Heart left ventricle (tissue), 16 donors: ENCODE measurements around the gene PGS1. TPM values are rescaled to one million over a fixed set of nuclear protein-coding genes. Genes with fewer than 3 reads are reported as not detected.
A peak's percentile ranks its signal among the peaks of the same experiment; 100 is the strongest.

Experiments used
- ATAC-seq, 4 donors: fragments of 200-7000 bp; cut with Tn5 transposase; one replicate each; pipeline ENCODE4 v1.9.1; 2020 to 2022; ENCODE audit warnings: moderate library complexity in 4 of 4, mild to moderate bottlenecking in 3 of 4, moderate number of reproducible peaks in 1 of 4
- DNase-seq, 5 donors: peaks; one replicate each; pipeline ENCODE4 v3.0.0-alpha.2; 2020
- H3K27ac ChIP-seq, 12 donors: fragments of 200-600 bp; sonication (generic) in 4 of 12; one replicate each; pipeline versions ENCODE4 v1.5.0 to v1.8.0; 2016 to 2022; ENCODE audit warnings: mild to moderate bottlenecking in 2 of 12
- H3K27me3 ChIP-seq, 9 donors: fragments of 200-600 bp; sonication (generic) in 2 of 9; one replicate each; pipeline versions ENCODE4 v1.5.1 to v1.8.0; 2016 to 2022; ENCODE audit warnings: mild to moderate bottlenecking in 3 of 9
- H3K36me3 ChIP-seq, 9 donors: fragments of 200-600 bp; sonication (generic) in 2 of 9; one replicate each; pipeline versions ENCODE4 v1.5.0 to v1.8.0; 2018 to 2022; ENCODE audit warnings: mild to moderate bottlenecking in 2 of 9
- H3K4me1 ChIP-seq, 12 donors: fragments of 200-600 bp; sonication (generic) in 4 of 12; one replicate each; pipeline versions ENCODE4 v1.5.0 to v1.8.0; 2016 to 2022; ENCODE audit warnings: mild to moderate bottlenecking in 3 of 12
- H3K4me3 ChIP-seq, 12 donors: fragments of 200-600 bp; sonication (generic) in 4 of 12; one replicate each; pipeline versions ENCODE4 v1.5.0 to v1.8.0; 2017 to 2022; ENCODE audit warnings: mild to moderate bottlenecking in 9 of 12, moderate library complexity in 4 of 12
- H3K9me3 ChIP-seq, 12 donors: fragments of 200-600 bp; sonication (generic) in 4 of 12; one replicate each; pipeline versions ENCODE4 v1.5.0 to v1.8.0; 2016 to 2022; ENCODE audit warnings: mild to moderate bottlenecking in 1 of 12
- CTCF ChIP-seq, 12 donors: fragments of 200-600 bp; sonication (generic) in 4 of 12; IDR thresholded peaks; one replicate each; pipeline versions ENCODE4 v1.5.0 to v1.8.0; 2018 to 2022; ENCODE audit warnings: antibody characterized with exemption in 12 of 12, mild to moderate bottlenecking in 5 of 12
- POLR2A ChIP-seq, 2 donors: fragments of 450-650 bp; IDR thresholded peaks; one replicate each; pipeline ENCODE4 v1.6.1; 2017; ENCODE audit warnings: antibody characterized with exemption in 2 of 2, mild to moderate bottlenecking in 2 of 2, moderate library complexity in 2 of 2
- whole genome bisulfite sequencing, 4 donors: extraction: QIAGEN DNeasy Blood & Tissue Kit in 2 of 4; methylation state at CpG; one replicate each; pipeline versions ENCODE4 v1.1.5 to v1.1.7; 2013 to 2018; 5-methylcytosine and 5-hydroxymethylcytosine counted together
- intact Hi-C, 10 donors: fragments of 100-400 bp; cut with DNase I; formaldehyde crosslinking; loops; one replicate each; pipeline versions ENCODE4 v1.11.1 to v1.14.2; 2022
- polyA plus RNA-seq, 2 donors: library from polyadenylated mRNA; stranded (reverse); fragments of 200-250 nt; gene quantifications; one replicate each; pipeline ENCODE4 v1.2.3, GENCODE V29; 2013
- total RNA-seq, 9 donors: library from RNA; depleted of rRNA in 2 of 9; stranded (reverse); fragments of >200 nt in 2 of 9; fragmentation: NEBNext Ultra II Directional in 3 of 9; extraction: Animal tissue kit (Norgen Biotek cat#: 25700) in 3 of 9; gene quantifications; one replicate each; pipeline versions ENCODE4 v1.1.0 to v1.2.4, GENCODE V29; 2016 to 2023
- donor health status: ischemic (EF 13 %, LVEDD 7.1; RV severe dilation, severe dysfunction).
- donor health status: healthy with polysubstance abuse.
- donor health status: DM: no; HTN: yes; CAD: no.
- donor health status: DM: no; HTN: no; CAD: no.
- donor health status: ischemic (EF 25% LVEDD 6.9; RV normal size, moderate dysfunction).
- donor health status: ischemic (EF 25% LVEDD 5.7; RV mildly dilated, moderate dysfunction).
- donor health status: healthy.
- donor health status: DM: yes; HTN: yes; CAD: no.
- donor health status: ischemic (EF 35%, LVEDD 5.7; RV mildly dilated, moderate dysfunction).
- donor health status: nonischemic (EF 11% LVEDD 7.7; RV severe dilation, severe dysfunction).
- donor health status: DM: yes; HTN: yes; CAD: no.
- donor health status: PGD.
- donor health status: ischemic (EF 29% LVEDD 5.4; RV normal size, mild dysfunction).
- donor health status: nonischemic (EF 23%, LVEDD 6.1; RV moderate dilation, normal function).

PGS1 gene
- total and polyA plus RNA-seq, 11 donors = 11.9 to 32.8 (median 17.3) TPM

- Histone ChIP-seq H3K4me3 (no peak overlapping the region), H3K27ac (peak overlapping the region in 10 of 12 donors; percentile 44 to 75 (median 64)), H3K27me3 (no peaks in the 10 kb centered on the region), H3K36me3 (no peaks in the 10 kb centered on the region), H3K9me3 (no peaks in the 10 kb centered on the region), H3K4me1 (peaks cover 0 to 24% (median 12%) of the 10 kb centered on the region in 12 donors)
- ATAC-seq (peak in 3 of 4 donors; percentile 23 to 51 (median 44)), DNase-seq (peak in 2 of 5 donors; percentile 53)
- intact Hi-C loops = no loop called here
- WGBS, 4 donors = 80 to 87% (median 82%) methylated on average over 13 to 18 of the region's 18 CpGs
- no peak for TF ChIP-seq CTCF (IDR thresholded peaks at IDR 0.05)
- TF ChIP-seq POLR2A (IDR thresholded peaks at IDR 0.05) = no peak
These were observed 12.2 kb upstream of the PGS1 start for GRCh38 chr17:78366109-78366848.

- WGBS, 4 donors = 90 to 93% (median 92%) methylated on average over 5 of the region's 5 CpGs
- Histone ChIP-seq H3K36me3 (no peaks in the 10 kb centered on the region), H3K4me1 (peaks cover 0 to 23% (median 12%) of the 10 kb centered on the region in 12 donors), H3K9me3 (no peaks in the 10 kb centered on the region), H3K27ac (no peak overlapping the region), H3K4me3 (no peak overlapping the region), H3K27me3 (no peaks in the 10 kb centered on the region)
- intact Hi-C loops = no loop called here
- ATAC-seq = no peak
- TF ChIP-seq POLR2A (IDR thresholded peaks at IDR 0.05) (no peak), CTCF (IDR thresholded peaks at IDR 0.05) (no peak)
- no peak for DNase-seq
These were observed 11.3 kb upstream of the PGS1 start for GRCh38 chr17:78367193-78367592.

- H3K4me3 ChIP-seq = no peak overlapping the region
- peaks cover 0 to 33% (median 12%) of the 10 kb centered on the region in 12 donors for H3K4me1 ChIP-seq
- H3K36me3 ChIP-seq = no peaks in the 10 kb centered on the region
- peak in 1 of 4 donors; percentile 51 for ATAC-seq
- no peaks in the 10 kb centered on the region for H3K9me3 ChIP-seq
- 33 to 75% (median 60%) methylated on average over 6 of the region's 6 CpGs for WGBS, 4 donors
- no peaks in the 10 kb centered on the region for H3K27me3 ChIP-seq
- intact Hi-C loops = no loop called here
- TF ChIP-seq POLR2A (IDR thresholded peaks at IDR 0.05) (no peak), CTCF (IDR thresholded peaks at IDR 0.05) (no peak)
- no peak overlapping the region for H3K27ac ChIP-seq
- DNase-seq = no peak
These were observed 10.1 kb upstream of the PGS1 start for GRCh38 chr17:78368348-78368747.

GRCh38 chr17:78368854-78369495 is 9.5 kb upstream of the PGS1 start:
- Histone ChIP-seq H3K27me3 (no peaks in the 10 kb centered on the region), H3K4me1 (peaks cover 0 to 39% (median 12%) of the 10 kb centered on the region in 12 donors), H3K9me3 (no peaks in the 10 kb centered on the region), H3K27ac (no peak overlapping the region), H3K36me3 (no peaks in the 10 kb centered on the region), H3K4me3 (no peak overlapping the region)
- 95 to 98% (median 96%) methylated on average over 8 of the region's 8 CpGs for WGBS, 4 donors
- ATAC-seq (no peak), DNase-seq (no peak)
- TF ChIP-seq CTCF (IDR thresholded peaks at IDR 0.05) (no peak), POLR2A (IDR thresholded peaks at IDR 0.05) (no peak)
- intact Hi-C loops = no loop called here
